ENCODE results near the gene KRT1.
"Not testable (repeated sequence)": the region's sequence is repeated elsewhere in the genome, so short reads cannot be mapped to it uniquely, and the experiment has no call there.

The KRT1 gene

GRCh38 chr12:52673713-52674432 lies 6.3 kb downstream of the KRT1 start:
- POLR2A ChIA-PET: no interaction called here
- CTCF ChIA-PET: interaction anchor here (1.2 kb wide), 1 partner anchor 18 kb away, joined by 3 read pairs; no protein-coding TSS in a partner anchor
- DNase-seq (ENCODE audit: extremely low spot score): no peak
- no peak for TF ChIP-seq CTCF (IDR thresholded peaks at IDR 0.05; ENCODE audit: control extremely low read depth, extremely low read depth, low read depth, missing control alignments)

DNA sequence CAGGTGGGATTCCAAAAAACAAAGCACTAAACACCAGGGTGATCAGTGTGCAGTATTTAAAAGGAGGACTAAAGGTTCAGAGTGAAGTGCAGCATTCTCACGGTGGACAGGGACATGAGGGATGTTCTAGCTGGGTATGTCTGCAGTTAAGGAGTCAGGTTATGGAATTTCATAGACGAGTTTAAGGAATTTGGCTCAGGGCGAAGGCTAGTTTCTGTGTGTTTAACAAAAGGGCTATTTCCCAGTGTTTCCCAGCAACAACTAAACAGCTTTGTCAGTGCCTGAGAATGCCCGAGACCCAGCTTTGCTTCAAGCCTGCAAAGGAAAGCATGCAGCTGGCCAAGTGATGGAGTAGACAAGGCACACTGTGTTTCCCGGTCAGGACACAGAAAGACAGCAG lies 7.0 kb downstream of the KRT1 start:
- DNase-seq (ENCODE audit: extremely low spot score): no peak
- CTCF ChIA-PET: interaction anchor here (1.0 to 1.2 kb wide), 3 partner anchors 10 to 307 kb away, joined by 3 read pairs; no protein-coding TSS in a partner anchor
- POLR2A ChIA-PET: no interaction called here

GRCh38 chr12:52672321-52672933 lies 7.8 kb downstream of the KRT1 start:
- DNase-seq (ENCODE audit: extremely low spot score): no peak
- ChIA-PET CTCF (interaction anchor here (1.0 kb wide), 3 partner anchors 8 to 308 kb away, joined by 3 read pairs; no protein-coding TSS in a partner anchor), POLR2A (no interaction called here)
- TF ChIP-seq CTCF (IDR thresholded peaks at IDR 0.05; ENCODE audit: control extremely low read depth, extremely low read depth, low read depth, missing control alignments): no peak

More for the DNA sequence above, 7.0 kb downstream of the KRT1 start:
- no peak for TF ChIP-seq CTCF (IDR thresholded peaks at IDR 0.05; ENCODE audit: control extremely low read depth, extremely low read depth, low read depth, missing control alignments)

GRCh38 chr12:52670961-52671360 lies 9.2 kb downstream of the KRT1 start:
- TF ChIP-seq CTCF (IDR thresholded peaks at IDR 0.05; ENCODE audit: control extremely low read depth, extremely low read depth, low read depth, missing control alignments): no peak
- ChIA-PET CTCF (no interaction called here), POLR2A (no interaction called here)
- DNase-seq (ENCODE audit: extremely low spot score): no peak

DNA sequence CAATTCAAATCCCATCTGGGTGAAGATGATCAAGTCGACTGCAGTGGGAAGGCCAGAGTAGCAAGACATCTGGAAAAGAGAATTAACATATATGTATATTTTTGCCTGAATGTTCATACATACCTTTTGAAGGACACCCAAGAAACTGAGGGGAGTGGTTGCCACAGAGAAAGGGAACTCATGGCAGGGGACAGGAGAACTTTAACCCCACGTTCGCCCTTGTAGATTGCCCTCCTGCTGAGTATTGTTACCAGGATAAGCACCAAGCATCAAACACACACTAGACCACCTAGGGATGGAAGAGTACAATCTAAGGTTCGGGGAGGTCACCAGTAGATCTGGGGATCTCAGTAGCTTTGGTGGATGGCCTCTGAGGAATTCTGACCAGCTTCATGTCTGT lies 9.7 kb downstream of the KRT1 start:
- CTCF ChIA-PET: no interaction called here
- POLR2A ChIA-PET: no interaction called here
- TF ChIP-seq CTCF (IDR thresholded peaks at IDR 0.05; ENCODE audit: control extremely low read depth, extremely low read depth, low read depth, missing control alignments): no peak
- no peak for DNase-seq (ENCODE audit: extremely low spot score)

DNA sequence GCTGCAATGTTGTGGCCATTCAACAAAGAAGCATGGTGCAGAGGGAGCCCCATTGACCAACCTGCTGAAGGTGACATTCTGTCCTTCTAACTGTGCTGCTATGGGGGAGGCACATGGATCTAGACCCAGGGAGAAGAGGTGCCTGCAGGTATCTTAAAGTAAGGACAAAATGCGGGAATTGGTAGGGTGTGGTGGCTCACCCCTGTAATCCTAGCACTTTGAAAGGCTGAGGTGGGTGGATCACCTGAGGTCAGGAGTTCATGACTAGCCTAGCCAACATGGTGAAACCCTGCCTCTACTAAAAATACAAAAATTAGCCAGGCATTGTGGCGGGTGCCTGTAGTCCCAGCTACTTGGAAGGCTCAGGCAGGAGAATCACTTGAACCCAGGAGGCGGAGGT lies 10.3 kb downstream of the KRT1 start:
- POLR2A ChIA-PET; DNase-seq (ENCODE audit: extremely low spot score); CTCF ChIA-PET: not testable (repeated sequence)

GRCh38 chr12:52669426-52669825 lies 10.8 kb downstream of the KRT1 start:
- DNase-seq (ENCODE audit: extremely low spot score): no peak
- POLR2A ChIA-PET: no interaction called here
- no peak for TF ChIP-seq CTCF (IDR thresholded peaks at IDR 0.05; ENCODE audit: control extremely low read depth, extremely low read depth, low read depth, missing control alignments)
- CTCF ChIA-PET: no interaction called here
